ENCODE measurements around the gene CAMKV.

Gene CAMKV

DNA sequence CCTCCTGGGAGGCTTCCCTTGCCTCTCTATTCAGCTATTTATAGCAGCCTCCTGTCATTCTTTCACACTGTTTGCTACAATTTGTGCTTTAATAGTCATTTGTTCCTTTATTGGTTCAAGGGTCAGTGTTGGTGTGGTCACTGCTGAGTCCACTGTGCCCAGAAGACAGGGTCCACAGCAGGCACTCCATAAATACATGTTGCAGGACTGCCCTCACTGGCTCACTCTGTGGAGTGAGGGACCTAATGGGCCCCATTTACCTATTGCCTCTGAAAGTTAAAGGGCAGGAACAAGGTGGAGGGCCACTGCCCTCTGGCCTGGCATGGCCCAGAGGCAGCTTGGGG lies 17.2 kb upstream of the CAMKV start:
- H3K9ac ChIP-seq (ENCODE audit: insufficient read length, low read depth) = no peak overlapping the region
- peaks cover 19% of the 10 kb centered on the region for H3K4me1 ChIP-seq (ENCODE audit: insufficient read depth, insufficient read length)
- DNase-seq (ENCODE audit: low read depth, low spot score) = no peak
- no peaks in the 10 kb centered on the region for H3K9me3 ChIP-seq (ENCODE audit: insufficient read depth, low read length)
- H3K36me3 ChIP-seq (ENCODE audit: insufficient read depth, insufficient read length, low read length) = no peaks in the 10 kb centered on the region
- H3K4me3 ChIP-seq (ENCODE audit: insufficient read length, low read depth) = no peak overlapping the region
- TF ChIP-seq ZNF274 (IDR thresholded peaks at IDR 0.05; ENCODE audit: low read depth, low read length) = no peak
- TF ChIP-seq YY1 (IDR thresholded peaks at IDR 0.05; ENCODE audit: insufficient read depth, insufficient read length) = no peak
- no peak for TF ChIP-seq SUZ12 (IDR thresholded peaks at IDR 0.05; ENCODE audit: extremely low read depth, insufficient read depth, insufficient read length)
- peaks cover 2% of the 10 kb centered on the region for H3K27me3 ChIP-seq (ENCODE audit: insufficient read depth, insufficient read length)

DNA sequence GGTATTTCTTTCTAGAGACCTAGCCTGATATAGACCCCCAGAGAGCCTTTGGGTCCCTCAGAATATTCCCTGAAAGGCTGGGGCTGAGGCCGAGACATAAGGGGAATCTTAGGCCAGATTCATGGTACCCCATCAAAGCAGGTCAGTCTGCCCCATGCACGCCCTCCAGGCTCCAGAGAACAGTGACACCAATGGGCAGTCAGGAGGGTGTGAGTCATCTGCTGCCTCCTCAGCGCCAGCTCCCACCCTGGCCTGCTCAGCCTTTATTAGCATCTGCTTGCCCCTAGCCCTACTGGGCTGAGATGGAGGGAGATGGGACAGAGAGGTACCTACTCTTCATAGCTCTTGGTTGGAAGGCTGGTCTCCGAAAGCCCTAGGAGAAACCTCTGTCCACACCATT lies 14.3 kb upstream of the CAMKV start:
- no peak for DNase-seq (ENCODE audit: low read depth, low spot score)
- TF ChIP-seq YY1 (IDR thresholded peaks at IDR 0.05; ENCODE audit: insufficient read depth, insufficient read length) (no peak), ZNF274 (IDR thresholded peaks at IDR 0.05; ENCODE audit: low read depth, low read length) (no peak), SUZ12 (IDR thresholded peaks at IDR 0.05; ENCODE audit: extremely low read depth, insufficient read depth, insufficient read length) (no peak)
- Histone ChIP-seq H3K4me1 (ENCODE audit: insufficient read depth, insufficient read length) (peaks cover 38% of the 10 kb centered on the region), H3K36me3 (ENCODE audit: insufficient read depth, insufficient read length, low read length) (no peaks in the 10 kb centered on the region), H3K9ac (ENCODE audit: insufficient read length, low read depth) (no peak overlapping the region), H3K27me3 (ENCODE audit: insufficient read depth, insufficient read length) (peaks cover 2% of the 10 kb centered on the region), H3K4me3 (ENCODE audit: insufficient read length, low read depth) (no peak overlapping the region), H3K9me3 (ENCODE audit: insufficient read depth, low read length) (no peaks in the 10 kb centered on the region)

DNA sequence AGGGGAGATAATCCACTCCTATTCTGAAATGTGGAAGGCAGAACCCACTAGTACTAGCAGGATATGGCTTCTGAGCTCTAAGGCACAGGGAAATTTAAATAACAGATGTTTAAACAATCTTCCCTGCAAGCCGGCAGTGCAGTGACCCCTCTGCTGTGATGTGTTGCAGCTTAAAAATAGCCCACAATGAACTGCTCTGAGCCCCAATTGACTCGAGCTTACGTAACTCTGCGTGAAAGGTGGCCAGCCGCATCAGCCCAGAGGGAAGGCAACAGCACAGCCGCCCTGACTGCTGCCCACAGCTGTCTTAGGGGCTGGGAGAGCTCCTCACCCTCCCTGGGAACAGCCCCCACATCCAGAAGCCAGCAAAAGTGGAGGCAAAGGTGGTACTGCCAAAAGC lies 12.5 kb upstream of the CAMKV start:
- H3K4me1 ChIP-seq (ENCODE audit: insufficient read depth, insufficient read length) = peaks cover 41% of the 10 kb centered on the region
- DNase-seq (ENCODE audit: low read depth, low spot score) = no peak
- H3K27me3 ChIP-seq (ENCODE audit: insufficient read depth, insufficient read length) = peaks cover 2% of the 10 kb centered on the region
- TF ChIP-seq YY1 (IDR thresholded peaks at IDR 0.05; ENCODE audit: insufficient read depth, insufficient read length) (no peak), ZNF274 (IDR thresholded peaks at IDR 0.05; ENCODE audit: low read depth, low read length) (no peak), SUZ12 (IDR thresholded peaks at IDR 0.05; ENCODE audit: extremely low read depth, insufficient read depth, insufficient read length) (no peak)
- no peaks in the 10 kb centered on the region for H3K9me3 ChIP-seq (ENCODE audit: insufficient read depth, low read length)
- H3K9ac ChIP-seq (ENCODE audit: insufficient read length, low read depth) = peak overlapping the region; percentile 6
- no peak overlapping the region for H3K4me3 ChIP-seq (ENCODE audit: insufficient read length, low read depth)
- H3K36me3 ChIP-seq (ENCODE audit: insufficient read depth, insufficient read length, low read length) = no peaks in the 10 kb centered on the region

DNA sequence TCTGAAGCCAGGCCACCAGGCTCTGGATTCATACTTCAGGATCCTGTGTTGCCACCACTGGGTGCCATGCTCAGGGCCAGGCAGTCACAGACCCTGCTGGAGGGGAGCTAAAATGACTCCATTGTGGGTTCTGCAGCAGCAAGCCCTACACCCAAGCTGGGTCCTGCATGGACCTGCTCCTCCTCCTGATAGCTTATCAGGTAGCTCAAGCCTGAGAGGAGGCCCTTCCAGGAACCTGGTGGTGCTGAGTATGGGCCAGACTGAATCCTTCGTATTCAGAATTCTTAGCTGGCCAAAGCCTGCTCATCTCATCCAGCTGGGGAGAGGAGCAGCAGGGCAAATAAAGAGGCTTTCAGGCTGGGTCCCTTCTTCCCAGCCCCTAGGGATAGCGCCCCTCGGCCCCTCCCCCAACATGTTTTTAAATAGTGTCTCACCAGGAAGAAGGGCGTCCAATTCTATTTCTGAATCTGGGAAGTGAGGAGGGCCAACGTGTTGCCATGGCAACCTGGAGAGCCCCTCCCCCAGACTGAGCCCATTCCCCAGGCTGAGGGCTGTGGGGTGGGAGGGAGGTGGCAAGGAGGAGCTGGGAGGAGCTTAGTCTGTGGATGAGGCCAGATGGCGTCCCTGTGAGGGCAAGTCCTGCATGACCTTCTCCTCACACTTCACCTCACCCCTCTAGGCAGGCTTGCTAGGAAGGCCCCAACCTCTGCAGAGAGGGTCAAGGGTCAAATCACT lies 11.0 kb upstream of the CAMKV start:
- no peaks in the 10 kb centered on the region for H3K36me3 ChIP-seq (ENCODE audit: insufficient read depth, insufficient read length, low read length)
- no peaks in the 10 kb centered on the region for H3K9me3 ChIP-seq (ENCODE audit: insufficient read depth, low read length)
- H3K4me1 ChIP-seq (ENCODE audit: insufficient read depth, insufficient read length) = peaks cover 41% of the 10 kb centered on the region
- H3K9ac ChIP-seq (ENCODE audit: insufficient read length, low read depth) = no peak overlapping the region
- H3K4me3 ChIP-seq (ENCODE audit: insufficient read length, low read depth) = no peak overlapping the region
- peaks cover 2% of the 10 kb centered on the region for H3K27me3 ChIP-seq (ENCODE audit: insufficient read depth, insufficient read length)
- TF ChIP-seq ZNF274 (IDR thresholded peaks at IDR 0.05; ENCODE audit: low read depth, low read length) = no peak
- TF ChIP-seq SUZ12 (IDR thresholded peaks at IDR 0.05; ENCODE audit: extremely low read depth, insufficient read depth, insufficient read length) = no peak
- TF ChIP-seq YY1 (IDR thresholded peaks at IDR 0.05; ENCODE audit: insufficient read depth, insufficient read length) = no peak
- DNase-seq (ENCODE audit: low read depth, low spot score) = no peak

DNA sequence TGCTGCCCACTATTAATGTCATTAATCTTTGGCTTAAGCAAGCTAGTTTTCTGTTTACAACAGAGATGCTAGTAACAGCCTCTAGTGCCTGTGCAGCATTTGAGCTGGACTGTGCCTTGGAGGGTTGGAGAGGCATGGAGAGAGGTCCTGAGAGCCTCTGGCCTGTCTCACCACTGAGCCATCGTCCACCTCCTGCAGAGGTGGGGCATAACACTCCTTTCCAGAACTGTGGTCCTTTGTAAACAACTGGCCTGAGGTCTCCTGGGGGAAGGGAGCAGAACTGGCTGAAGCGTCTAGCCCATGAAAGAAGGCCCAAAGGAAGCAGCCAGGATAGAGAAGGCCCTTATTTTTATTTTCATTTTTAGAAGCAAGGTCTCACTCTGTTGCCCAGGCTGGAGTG lies 10.0 kb upstream of the CAMKV start:
- no peak for TF ChIP-seq YY1 (IDR thresholded peaks at IDR 0.05; ENCODE audit: insufficient read depth, insufficient read length)
- no peak for TF ChIP-seq ZNF274 (IDR thresholded peaks at IDR 0.05; ENCODE audit: low read depth, low read length)
- TF ChIP-seq SUZ12 (IDR thresholded peaks at IDR 0.05; ENCODE audit: extremely low read depth, insufficient read depth, insufficient read length) = no peak

DNA sequence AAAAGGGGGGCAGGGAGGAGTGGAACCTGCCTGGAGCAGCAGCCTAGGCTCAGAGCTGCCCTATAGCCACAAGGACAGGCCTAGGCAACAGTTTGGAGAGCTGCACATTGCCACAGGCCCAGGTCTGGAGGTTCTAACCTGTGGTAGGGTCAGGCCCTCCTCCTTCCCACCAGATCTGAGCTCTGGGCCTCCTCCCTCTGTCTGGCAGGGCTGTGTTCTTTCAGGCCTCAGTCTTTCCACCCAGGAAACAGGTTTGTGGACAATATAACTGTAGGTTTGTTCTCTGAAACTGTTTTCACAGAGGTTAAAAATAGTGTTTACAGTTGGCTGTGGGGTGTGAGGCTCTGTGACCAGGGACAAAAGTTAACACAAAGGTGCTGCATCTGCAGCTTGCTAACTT lies 9.0 kb upstream of the CAMKV start:
- peaks cover 35% of the 10 kb centered on the region for H3K4me1 ChIP-seq (ENCODE audit: insufficient read depth, insufficient read length)
- TF ChIP-seq YY1 (IDR thresholded peaks at IDR 0.05; ENCODE audit: insufficient read depth, insufficient read length) = no peak
- TF ChIP-seq ZNF274 (IDR thresholded peaks at IDR 0.05; ENCODE audit: low read depth, low read length) = no peak
- TF ChIP-seq SUZ12 (IDR thresholded peaks at IDR 0.05; ENCODE audit: extremely low read depth, insufficient read depth, insufficient read length) = no peak
- H3K27me3 ChIP-seq (ENCODE audit: insufficient read depth, insufficient read length) = peaks cover 2% of the 10 kb centered on the region
- H3K9ac ChIP-seq (ENCODE audit: insufficient read length, low read depth) = peak overlapping the region; percentile 39
- H3K4me3 ChIP-seq (ENCODE audit: insufficient read length, low read depth) = no peak overlapping the region
- no peaks in the 10 kb centered on the region for H3K9me3 ChIP-seq (ENCODE audit: insufficient read depth, low read length)
- no peaks in the 10 kb centered on the region for H3K36me3 ChIP-seq (ENCODE audit: insufficient read depth, insufficient read length, low read length)
- no peak for DNase-seq (ENCODE audit: low read depth, low spot score)

More for the DNA sequence above, 10.0 kb upstream of the CAMKV start:
- no peak for DNase-seq (ENCODE audit: low read depth, low spot score)
- Histone ChIP-seq H3K9me3 (ENCODE audit: insufficient read depth, low read length) (no peaks in the 10 kb centered on the region), H3K36me3 (ENCODE audit: insufficient read depth, insufficient read length, low read length) (no peaks in the 10 kb centered on the region), H3K27me3 (ENCODE audit: insufficient read depth, insufficient read length) (peaks cover 2% of the 10 kb centered on the region), H3K4me1 (ENCODE audit: insufficient read depth, insufficient read length) (peaks cover 41% of the 10 kb centered on the region), H3K9ac (ENCODE audit: insufficient read length, low read depth) (no peak overlapping the region), H3K4me3 (ENCODE audit: insufficient read length, low read depth) (no peak overlapping the region)

DNA sequence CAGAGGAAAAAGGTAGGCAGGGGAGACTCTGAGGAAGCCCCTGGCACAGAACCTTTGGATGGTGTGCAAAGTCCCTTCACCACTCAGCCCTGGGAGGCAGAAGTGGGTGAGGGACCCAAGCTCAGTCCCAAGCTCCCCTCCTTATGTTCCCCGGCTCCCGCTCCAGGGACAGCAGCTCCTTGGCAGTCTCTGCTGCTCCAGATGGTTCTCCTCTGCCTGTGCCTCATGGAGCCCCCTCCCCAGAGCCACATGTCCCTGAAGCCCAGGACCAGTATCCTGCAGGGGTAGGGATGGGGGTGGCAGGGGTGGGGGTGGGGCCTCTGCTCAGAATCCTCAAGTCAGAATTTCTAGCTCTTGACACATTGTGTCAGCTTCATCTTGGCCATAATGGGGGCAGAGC lies 8.0 kb upstream of the CAMKV start:
- H3K4me1 ChIP-seq (ENCODE audit: insufficient read depth, insufficient read length) = peaks cover 34% of the 10 kb centered on the region
- peaks cover 2% of the 10 kb centered on the region for H3K27me3 ChIP-seq (ENCODE audit: insufficient read depth, insufficient read length)
- no peak for DNase-seq (ENCODE audit: low read depth, low spot score)

More for the DNA sequence above, 8.0 kb upstream of the CAMKV start:
- Histone ChIP-seq H3K9ac (ENCODE audit: insufficient read length, low read depth) (no peak overlapping the region), H3K9me3 (ENCODE audit: insufficient read depth, low read length) (no peaks in the 10 kb centered on the region), H3K36me3 (ENCODE audit: insufficient read depth, insufficient read length, low read length) (no peaks in the 10 kb centered on the region), H3K4me3 (ENCODE audit: insufficient read length, low read depth) (no peak overlapping the region)
- TF ChIP-seq YY1 (IDR thresholded peaks at IDR 0.05; ENCODE audit: insufficient read depth, insufficient read length) (no peak), ZNF274 (IDR thresholded peaks at IDR 0.05; ENCODE audit: low read depth, low read length) (no peak), SUZ12 (IDR thresholded peaks at IDR 0.05; ENCODE audit: extremely low read depth, insufficient read depth, insufficient read length) (no peak)

Measured in NT2/D1 (cell line).